GM18498 (cell line): Measurements from ENCODE around the gene AFG1L.
"Not testable (repeated sequence)": the region's sequence is repeated elsewhere in the genome, so short reads cannot be mapped to it uniquely, and the experiment has no call there.

Source experiments
- ATAC-seq: cut with Tn5 transposase; IDR thresholded peaks from one replicate; pipeline ENCODE4 v1.9.1; 2021; ENCODE audit warnings: mild to moderate bottlenecking, moderate library complexity; ENCODE audit not compliant: unreplicated experiment

The AFG1L gene

DNA sequence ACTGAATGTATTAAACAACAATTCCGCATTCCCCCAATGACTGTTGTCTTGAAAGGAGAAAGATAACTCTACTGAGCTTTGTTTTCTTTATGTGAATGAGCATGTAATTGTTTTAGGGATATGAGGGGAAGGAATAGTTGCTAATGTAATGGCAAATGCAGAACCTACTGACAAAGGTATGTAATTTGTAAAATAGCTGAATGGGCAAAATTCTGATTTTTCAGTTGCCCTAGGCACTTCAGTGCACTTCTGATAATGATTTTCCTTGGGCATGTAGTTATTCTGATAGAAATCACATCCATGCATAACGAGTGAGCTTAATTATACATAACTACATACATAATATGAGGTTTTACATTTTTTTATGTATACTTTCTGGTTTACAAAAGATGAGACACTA is 212.5 kb downstream of the AFG1L start:
- ATAC-seq = no peak

GRCh38 chr6:108510461-108511319 is 215.8 kb downstream of the AFG1L start:
- no peak for ATAC-seq

- ATAC-seq = no peak
Measured at GRCh38 chr6:108518714-108519576, 224.1 kb downstream of the AFG1L start.

GRCh38 chr6:108521616-108522107 is 226.8 kb downstream of the AFG1L start:
- no peak for ATAC-seq

DNA sequence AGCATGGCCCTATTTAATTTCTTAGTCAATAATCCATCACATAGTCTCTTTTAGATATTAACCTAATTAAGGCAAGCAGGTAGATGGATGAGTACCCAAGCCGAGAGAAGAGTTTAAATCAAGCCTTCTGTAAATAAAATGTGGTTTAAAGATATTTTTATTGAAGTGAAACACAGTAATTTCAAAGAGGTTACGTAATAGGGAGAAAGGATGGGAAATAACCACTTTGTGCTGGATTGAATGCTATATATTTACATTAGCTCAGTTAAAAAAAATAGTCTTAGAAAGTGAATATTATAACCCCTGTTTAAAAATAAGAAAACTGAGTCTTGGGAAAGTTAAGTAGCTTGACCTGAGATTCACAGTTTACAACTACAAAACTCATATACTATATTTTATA is 228.8 kb downstream of the AFG1L start:
- ATAC-seq = no peak

DNA sequence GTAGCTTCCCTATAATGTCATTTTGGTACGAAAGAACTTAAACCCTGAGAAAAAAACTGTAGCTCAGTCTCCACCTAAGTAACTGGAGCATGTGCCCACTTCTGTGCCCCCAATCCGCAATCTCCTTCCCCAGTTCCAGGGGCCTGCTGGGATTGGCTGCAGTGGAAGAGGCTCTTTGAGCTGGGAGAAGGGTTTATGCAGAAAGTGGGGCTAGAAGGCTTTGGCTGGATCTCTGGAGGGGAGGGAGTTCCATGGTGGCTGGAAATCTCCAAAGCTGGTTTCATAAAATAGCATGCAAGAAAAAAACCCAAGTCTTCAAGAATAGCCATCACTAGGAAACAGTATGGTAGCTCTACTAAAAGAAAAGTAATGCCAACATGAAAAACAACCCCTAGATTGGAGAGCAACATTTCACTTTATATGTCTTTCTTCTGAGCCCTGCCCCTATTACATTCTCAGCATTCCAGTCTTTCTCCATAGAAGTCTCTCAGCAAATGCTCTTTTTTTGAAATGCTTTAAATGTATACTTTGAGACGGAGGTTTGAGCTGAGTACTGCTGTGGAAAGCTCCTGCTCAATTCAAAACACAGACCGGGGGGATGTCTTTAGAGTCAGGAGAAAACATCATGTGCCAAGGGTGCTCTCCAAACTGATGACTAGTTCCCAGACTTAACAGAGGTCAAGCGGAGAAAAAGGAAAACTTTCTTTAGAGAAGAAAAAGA is 229.8 kb downstream of the AFG1L start:
- no peak for ATAC-seq

- no peak for ATAC-seq
Measured at GRCh38 chr6:108526739-108527174, 231.9 kb downstream of the AFG1L start.

- ATAC-seq = no peak
Measured at GRCh38 chr6:108528878-108529277, 234.0 kb downstream of the AFG1L start.

DNA sequence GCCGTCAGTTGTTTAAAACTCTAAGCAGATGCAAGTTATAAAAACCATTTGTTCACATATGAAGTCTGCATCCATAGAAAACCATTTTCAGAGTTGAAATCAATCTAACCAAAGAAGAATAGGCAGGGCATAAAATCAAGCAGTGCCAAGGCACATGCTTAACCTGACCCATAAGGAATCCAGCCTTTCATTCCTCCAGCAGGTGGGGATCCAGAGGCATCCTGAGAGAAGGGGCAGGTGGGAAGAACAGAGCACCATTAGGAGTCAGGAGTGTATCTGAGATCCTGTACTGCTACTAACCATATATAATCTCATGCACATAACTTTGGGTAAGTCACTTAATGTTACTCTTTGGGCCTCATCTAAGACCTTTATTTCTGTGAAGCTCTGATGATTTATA is 236.5 kb downstream of the AFG1L start:
- no peak for ATAC-seq

DNA sequence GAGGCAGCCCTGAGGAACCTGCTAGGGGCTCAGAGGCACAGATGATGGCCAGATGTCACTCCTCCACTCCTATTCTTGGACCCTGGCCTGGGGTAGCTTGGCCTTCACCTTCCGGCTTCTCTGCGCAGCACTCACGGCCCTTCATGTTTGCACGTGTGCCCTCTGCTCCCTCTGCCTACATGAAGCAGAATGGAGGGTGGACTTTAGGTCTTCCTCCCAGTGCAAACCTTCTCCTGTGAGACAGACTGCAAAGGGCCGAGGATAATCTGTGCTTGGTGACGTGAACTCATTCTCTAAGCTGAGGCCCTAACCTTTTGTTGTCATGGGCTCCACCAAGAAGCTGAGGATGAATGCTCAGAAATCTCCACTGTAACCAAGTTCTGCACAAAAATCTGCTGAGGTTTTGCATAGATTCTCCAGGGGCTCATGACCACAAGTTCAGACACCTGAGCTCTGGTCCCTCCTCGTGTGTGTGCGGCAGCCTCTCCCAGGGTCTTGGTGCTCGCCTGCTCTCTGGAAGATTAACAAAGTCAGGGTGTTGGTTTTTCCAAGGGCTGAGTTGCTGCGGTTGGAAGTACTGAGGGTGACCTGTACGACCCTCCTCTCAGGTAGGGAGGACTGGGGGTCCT is 240.4 kb downstream of the AFG1L start:
- ATAC-seq = no peak

DNA sequence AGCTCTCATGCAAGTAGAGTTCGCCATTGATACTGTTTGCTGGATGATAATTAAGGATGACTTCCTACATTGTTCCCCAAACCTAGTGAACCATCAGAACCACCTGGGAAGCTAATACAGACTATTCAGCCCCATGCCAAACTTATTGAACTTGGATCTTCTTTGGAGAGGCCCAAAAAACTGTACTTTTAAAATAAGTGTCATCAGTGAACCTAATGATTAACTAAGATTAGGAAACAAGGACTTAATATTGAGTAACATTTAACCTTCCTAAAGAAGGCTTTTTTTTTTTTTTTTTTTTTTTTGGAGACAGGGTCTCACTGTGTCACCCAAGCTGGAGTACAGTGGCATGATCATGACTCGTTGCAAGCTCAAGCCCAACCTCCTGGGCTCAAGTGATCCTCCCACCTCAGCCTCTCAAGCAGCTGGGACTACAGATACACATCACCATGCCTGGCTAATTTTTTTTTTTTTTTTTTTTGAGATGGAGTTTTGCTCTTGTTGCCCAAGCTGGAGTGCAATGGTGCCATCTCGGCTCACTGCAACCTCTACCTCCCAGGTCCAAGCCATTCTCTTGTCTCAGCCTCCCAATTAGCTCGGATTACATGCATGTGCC is 241.2 kb downstream of the AFG1L start:
- ATAC-seq = not testable (repeated sequence)

- ATAC-seq = no peak
Measured at GRCh38 chr6:108541843-108542759, 247.2 kb downstream of the AFG1L start.

GRCh38 chr6:108543175-108543940 is 248.5 kb downstream of the AFG1L start:
- no peak for ATAC-seq

GRCh38 chr6:108544606-108545005 is 249.8 kb downstream of the AFG1L start:
- no peak for ATAC-seq

DNA sequence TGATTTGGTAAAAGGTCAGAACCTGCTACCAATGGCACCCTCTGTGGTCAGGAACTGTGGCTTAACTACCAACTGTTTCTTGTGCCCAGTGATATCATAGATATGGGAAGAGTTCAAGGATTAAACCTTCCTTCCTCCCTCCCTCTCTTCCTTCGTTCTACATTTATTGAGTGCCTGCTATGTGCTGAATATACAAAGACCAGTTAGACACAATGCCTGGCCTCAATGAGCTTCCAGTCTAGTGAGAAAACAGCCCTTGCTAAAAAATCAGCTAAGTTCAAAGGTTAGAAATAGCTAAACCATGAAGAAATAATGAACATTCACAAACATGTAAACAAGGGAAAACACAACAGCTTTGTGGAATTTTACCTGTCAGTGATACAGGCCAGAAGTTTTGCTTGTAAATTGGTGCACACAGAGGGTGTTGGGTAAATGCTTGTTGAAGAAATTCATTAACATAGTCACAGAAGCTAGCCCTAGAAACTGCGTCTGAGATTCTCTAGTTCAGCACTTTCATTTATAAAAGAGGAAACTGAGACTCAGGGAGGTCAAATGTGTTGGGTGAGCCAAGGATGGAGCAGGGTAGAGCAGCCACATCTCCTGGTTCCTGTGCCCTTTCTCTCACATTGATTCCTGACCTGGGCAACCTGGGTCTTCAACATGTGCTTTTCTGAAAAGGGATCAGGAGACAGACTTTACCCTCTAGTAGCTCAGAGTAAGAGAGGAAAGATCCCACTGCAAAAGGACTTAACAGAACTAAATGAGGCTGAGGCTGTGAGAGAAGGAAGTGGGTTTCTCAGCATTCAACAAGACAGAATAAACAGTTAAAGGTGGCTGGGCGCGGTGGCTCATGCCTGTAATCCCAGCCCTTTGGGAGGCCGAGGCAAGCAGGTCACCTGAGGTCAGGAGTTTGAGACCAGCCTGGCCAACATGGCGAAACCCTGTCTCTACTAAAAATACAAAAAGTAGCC is 251.5 kb downstream of the AFG1L start:
- no peak for ATAC-seq

- ATAC-seq = no peak
Measured at GRCh38 chr6:108549241-108549640, 254.4 kb downstream of the AFG1L start.

- no peak for ATAC-seq
Measured at GRCh38 chr6:108549741-108550140, 254.9 kb downstream of the AFG1L start.
